Urinary bladder (tissue), 4 donors: ENCODE data around the gene LRP1B. TPM values are rescaled to one million over a fixed set of nuclear protein-coding genes. Genes with fewer than 3 reads are reported as not detected.

Experiments
- DNase-seq: peaks from one replicate; pipeline ENCODE4 v3.0.0-alpha.2; 2015; ENCODE audit errors: extremely low spot score
- H3K27ac ChIP-seq: one replicate; pipeline ENCODE4 v1.5.1; 2013; ENCODE audit warnings: low read depth, mild to moderate bottlenecking, moderate library complexity
- H3K36me3 ChIP-seq: one replicate; pipeline ENCODE4 v1.6.1; 2013; ENCODE audit warnings: mild to moderate bottlenecking, moderate library complexity; ENCODE audit not compliant: insufficient read depth
- H3K4me1 ChIP-seq: one replicate; pipeline ENCODE4 v1.6.1; 2013; ENCODE audit warnings: mild to moderate bottlenecking, moderate library complexity; ENCODE audit not compliant: insufficient read depth
- H3K4me3 ChIP-seq: one replicate; pipeline ENCODE4 v1.5.1; 2013; ENCODE audit warnings: low read depth, low read length
- WGBS: extraction: QIAGEN DNeasy Blood & Tissue Kit; methylation state at CpG from one replicate; pipeline ENCODE4 v1.1.7; 2013; 5-methylcytosine and 5-hydroxymethylcytosine counted together
- polyA plus RNA-seq: library from polyadenylated mRNA; stranded (reverse); fragments of 200-250 nt; gene quantifications from one replicate; pipeline ENCODE4 v1.2.3, GENCODE V29; 2013
- total RNA-seq: library from RNA; depleted of rRNA; stranded (reverse); fragments of >200 nt; gene quantifications from one replicate; pipeline ENCODE4 v1.2.3, GENCODE V29; 2014
- donor health status: healthy with polysubstance abuse.
- donor health status: healthy.

LRP1B gene
- total and polyA plus RNA-seq, 2 donors, result 0.05 to 13.3 TPM

DNA sequence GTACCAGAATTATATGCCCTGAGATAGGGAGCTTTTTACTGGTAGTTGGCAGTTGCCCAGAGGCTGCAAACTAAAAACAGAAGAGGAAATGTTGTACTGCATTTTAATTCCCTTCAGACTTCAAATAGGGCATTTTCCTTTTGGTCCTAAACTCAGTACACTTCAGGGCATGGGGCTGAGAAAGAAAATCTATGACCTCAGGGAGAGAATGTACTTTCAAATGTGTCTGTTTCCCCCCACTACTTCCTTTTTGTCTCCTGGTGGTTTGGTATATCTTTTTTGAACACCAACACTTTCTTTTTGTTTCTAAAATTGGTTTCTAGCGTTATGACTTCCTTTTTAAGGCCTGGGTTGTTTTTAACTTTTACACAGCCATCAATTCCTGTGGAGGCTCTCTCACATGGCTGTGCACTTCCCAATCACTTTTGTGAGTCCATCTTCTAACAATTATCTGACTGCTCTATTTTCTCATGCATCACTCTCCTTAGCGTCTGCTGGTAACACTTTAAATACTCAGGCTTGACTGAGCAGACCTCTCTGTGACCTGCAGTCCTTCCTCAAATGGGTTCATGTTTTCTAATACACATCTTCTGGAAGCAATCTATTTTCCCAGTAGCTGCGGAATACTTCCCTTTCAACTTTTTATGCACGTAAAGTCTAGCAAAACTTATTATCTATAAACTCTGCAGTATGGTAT is 596.0 kb downstream of the LRP1B start:
- Histone ChIP-seq H3K4me1 (no peaks in the 10 kb centered on the region), H3K36me3 (no peaks in the 10 kb centered on the region), H3K27ac (no peak overlapping the region), H3K4me3 (no peak overlapping the region)
- no peak for DNase-seq
- 57% methylated on average over 4 of the region's 4 CpGs for whole genome bisulfite sequencing

DNA sequence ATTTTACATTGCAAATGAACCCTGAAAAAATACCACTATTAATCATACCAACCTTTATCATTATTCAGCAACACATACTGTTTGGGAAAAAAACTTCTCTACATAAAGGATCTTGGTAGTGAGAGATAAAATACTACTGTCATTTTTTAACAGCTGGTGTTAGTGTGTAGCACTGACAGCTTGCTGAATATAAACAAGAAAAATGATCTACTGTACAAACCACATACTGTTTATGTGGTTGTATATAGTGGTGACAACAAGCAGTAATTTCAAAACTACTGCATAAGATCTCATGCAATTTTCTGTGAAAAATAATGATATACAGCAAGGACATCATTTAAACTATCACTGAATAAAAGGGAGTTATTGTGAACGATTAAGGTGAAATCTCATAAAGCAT is 601.2 kb downstream of the LRP1B start:
- Histone ChIP-seq H3K36me3 (no peaks in the 10 kb centered on the region), H3K4me1 (no peaks in the 10 kb centered on the region), H3K27ac (no peak overlapping the region), H3K4me3 (no peak overlapping the region)
- DNase-seq, result no peak
- WGBS, result 66% methylated on average over 1 of the region's 1 CpG

DNA sequence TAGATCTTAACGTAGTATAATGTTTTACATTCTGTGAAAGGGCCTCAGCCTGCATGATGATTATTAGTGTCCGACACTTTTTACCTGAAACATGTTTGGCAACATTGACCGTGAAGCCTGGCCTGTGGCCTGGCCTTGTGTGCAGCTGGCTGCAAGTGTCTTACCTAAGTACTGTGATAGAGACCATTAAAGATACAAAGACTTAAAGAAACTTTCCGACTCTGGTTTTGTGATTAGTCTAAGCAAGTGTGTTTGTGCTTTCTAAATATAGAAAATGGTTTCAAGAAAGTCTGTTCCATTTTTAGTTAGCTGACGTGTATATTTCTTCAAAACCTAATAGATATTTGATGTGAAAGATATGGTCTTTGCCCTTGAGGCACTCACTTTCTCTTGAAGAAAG is 601.8 kb downstream of the LRP1B start:
- DNase-seq, result no peak
- Histone ChIP-seq H3K27ac (no peak overlapping the region), H3K4me1 (no peaks in the 10 kb centered on the region), H3K36me3 (no peaks in the 10 kb centered on the region), H3K4me3 (no peak overlapping the region)
- WGBS, result 44% methylated on average over 5 of the region's 5 CpGs

DNA sequence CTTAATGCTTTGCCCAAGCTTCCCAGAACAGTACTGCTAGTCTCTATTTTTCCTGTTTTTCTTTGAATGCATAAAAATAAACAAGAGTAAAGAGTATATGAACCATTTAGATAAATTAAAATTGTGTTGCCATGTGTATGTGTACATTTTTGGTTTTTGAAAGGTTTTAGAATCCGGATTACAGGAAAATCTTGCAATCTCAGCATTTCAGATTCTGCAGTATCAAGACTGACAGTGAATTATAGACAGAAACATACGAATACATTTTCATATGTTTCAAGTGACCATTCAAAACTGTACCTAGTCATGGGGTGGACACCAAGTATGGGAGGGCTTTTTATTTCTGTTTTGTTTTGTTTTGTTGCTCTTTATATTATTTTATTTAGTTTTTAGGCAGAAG is 604.1 kb downstream of the LRP1B start:
- Histone ChIP-seq H3K36me3 (no peaks in the 10 kb centered on the region), H3K4me1 (no peaks in the 10 kb centered on the region), H3K27ac (no peak overlapping the region), H3K4me3 (no peak overlapping the region)
- DNase-seq, result no peak
- 84% methylated on average over 2 of the region's 2 CpGs for WGBS

DNA sequence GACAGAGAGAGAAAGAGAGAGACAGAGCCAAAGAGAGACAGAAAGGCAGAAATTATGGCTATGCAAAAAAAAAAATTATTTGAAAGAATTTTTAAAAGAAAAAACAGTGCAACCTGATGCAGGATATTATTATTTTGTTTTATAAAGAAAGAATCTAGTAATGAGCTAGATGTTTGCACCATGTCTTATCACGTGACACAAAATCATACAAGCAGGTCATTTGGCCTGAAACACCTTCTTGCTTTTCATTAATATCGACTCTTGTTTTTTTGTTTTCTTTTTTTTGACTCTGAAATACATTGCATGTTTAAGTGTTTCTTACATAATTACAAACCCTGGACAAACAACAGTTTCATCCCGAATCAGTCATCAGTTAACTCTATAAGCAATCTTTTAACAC is 606.0 kb downstream of the LRP1B start:
- DNase-seq, result no peak
- WGBS, result 65% methylated on average over 3 of the region's 3 CpGs
- Histone ChIP-seq H3K27ac (no peak overlapping the region), H3K36me3 (no peaks in the 10 kb centered on the region), H3K4me3 (no peak overlapping the region), H3K4me1 (no peaks in the 10 kb centered on the region)

DNA sequence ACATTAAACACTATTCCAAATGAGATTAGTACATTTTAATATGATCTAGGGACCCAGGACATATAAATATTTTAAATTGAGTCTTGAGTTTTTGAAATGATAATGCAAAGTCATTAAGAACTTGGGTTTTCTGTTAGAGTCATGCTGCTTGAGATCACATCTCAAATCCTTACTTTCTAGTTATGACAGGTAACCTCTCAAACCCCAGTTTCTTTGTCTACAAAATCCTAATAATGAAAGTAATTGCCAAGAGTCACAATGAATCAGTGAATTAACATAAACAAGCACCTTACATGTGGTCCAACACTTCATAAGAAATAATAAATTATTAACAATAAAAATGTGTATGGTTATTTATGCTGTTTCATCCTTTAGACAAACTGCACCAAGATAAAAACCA is 607.6 kb downstream of the LRP1B start:
- Histone ChIP-seq H3K36me3 (no peaks in the 10 kb centered on the region), H3K27ac (no peak overlapping the region), H3K4me1 (no peaks in the 10 kb centered on the region), H3K4me3 (no peak overlapping the region)
- no peak for DNase-seq

DNA sequence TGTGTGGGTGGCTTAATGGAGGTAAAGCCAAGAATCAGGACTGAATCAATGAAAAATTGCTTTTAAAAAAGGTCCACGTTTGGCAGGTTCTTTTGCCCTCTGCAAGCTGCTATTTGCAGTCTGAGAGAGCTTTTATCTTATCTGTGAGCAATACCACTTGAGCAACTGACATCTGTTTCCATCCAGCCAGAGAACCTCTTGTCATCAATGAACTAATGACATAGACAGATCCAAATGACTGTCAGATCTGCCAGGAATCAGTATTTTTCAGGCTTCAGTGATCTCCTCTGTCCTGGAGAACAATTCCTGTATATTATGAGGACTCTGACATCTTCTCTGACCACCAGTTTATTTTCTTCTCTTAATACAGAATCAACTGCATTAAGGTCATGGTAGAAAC is 608.1 kb downstream of the LRP1B start:
- Histone ChIP-seq H3K36me3 (no peaks in the 10 kb centered on the region), H3K27ac (no peak overlapping the region), H3K4me1 (no peaks in the 10 kb centered on the region), H3K4me3 (no peak overlapping the region)
- 38% methylated on average over 1 of the region's 1 CpG for WGBS
- no peak for DNase-seq

DNA sequence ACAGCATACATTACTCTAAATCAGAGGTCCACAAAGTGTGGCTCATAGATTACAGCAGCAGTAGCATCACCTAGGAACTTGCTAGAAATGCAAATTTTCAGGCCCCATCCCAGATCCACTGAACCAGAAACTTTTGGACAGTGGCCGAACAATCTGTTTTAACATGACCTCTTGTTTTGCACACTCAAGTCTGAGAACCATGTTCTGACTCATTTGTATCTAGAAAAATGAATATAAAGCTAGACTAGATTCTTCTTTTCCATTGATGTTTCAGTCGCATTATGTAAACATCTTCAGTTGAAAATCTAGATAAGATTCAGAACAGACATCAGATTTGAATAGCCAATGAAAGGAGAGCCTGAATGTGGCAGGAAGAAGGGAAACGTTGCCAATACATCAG is 608.8 kb downstream of the LRP1B start:
- no peak overlapping the region for H3K27ac ChIP-seq
- H3K36me3 ChIP-seq, result no peaks in the 10 kb centered on the region
- DNase-seq, result no peak
- WGBS, result 74% methylated on average over 3 of the region's 3 CpGs
- H3K4me3 ChIP-seq, result no peak overlapping the region
- no peaks in the 10 kb centered on the region for H3K4me1 ChIP-seq

DNA sequence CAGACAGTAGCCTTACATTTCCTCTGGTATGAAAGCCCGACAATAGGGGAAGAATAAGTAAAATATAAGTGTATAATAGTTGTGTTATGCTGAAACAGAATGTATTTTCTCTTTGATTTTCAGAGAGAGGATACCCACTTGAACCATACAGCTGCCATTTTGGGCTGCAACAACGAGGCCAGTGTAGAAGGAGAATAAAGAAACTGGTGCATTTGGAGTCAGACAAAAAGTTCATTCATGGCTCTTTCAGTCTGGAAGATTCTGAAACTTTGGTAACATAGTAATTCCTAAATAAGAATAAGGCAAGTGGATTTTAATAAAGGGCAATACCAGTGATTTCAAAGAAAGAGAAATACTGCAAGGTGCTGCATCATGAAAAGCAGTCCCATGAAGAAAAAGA is 610.9 kb downstream of the LRP1B start:
- no peak for DNase-seq
- no peaks in the 10 kb centered on the region for H3K4me1 ChIP-seq
- H3K36me3 ChIP-seq, result no peaks in the 10 kb centered on the region
- 93% methylated on average over 2 of the region's 2 CpGs for WGBS
- H3K27ac ChIP-seq, result no peak overlapping the region
- H3K4me3 ChIP-seq, result no peak overlapping the region

DNA sequence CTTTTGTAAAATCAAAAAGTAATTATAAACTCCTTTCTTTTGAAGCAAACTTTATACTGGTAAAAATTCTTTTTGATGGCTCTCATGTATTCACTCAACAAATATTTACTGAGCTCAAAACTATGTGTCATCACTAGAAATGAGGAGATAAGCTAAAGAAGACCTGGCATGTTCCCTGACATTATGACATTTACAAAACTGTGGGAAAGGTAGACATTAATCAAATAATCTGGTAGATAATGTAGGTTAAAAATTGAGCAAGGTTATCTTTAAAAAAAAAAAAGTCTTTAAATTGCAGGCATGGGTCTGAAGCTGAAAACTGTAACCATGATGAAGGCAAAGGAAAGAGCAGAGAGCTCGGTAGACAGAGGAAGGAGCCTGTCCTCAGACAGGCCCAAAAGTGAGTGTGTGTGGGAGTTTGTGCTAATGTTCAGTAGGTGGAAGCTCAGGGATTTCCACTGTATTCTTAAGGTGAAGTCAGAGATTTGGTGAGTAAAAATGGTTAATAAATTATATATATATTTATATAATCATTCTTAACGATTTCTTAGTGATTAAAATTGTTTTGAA is 612.9 kb downstream of the LRP1B start:
- Histone ChIP-seq H3K4me1 (no peaks in the 10 kb centered on the region), H3K27ac (no peak overlapping the region), H3K4me3 (no peak overlapping the region), H3K36me3 (no peaks in the 10 kb centered on the region)
- no peak for DNase-seq
- WGBS, result 87% methylated on average over 2 of the region's 2 CpGs

DNA sequence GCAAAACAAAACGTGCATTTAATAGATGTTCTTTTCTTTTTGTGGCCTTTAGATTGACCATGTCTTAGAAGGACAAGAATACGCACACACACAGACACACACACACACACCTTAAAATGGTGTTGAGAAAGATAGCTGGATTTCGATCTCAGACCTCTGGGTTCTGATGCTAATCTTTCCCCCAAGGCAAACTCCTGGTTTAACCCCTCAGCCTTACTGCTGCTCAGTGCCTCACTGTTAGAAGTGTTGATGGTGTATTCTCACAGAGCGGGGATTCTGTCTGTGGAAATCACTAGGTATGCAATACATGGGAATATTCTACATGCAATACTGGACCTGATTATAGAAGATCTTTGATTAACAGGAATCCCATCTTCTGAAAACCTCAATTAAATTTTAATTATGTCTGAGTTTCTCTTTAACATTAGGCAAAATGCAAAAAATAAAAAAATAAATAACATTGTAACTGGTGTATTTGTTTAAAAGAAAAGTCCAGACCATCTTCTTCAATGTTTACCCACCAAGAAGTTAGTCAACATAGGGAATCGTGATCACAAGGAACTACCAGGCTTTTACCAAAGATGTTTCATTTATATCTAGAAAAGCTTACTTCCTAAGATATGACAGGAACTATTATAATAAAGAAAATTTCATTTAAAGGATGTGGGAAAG is 613.5 kb downstream of the LRP1B start:
- H3K4me1 ChIP-seq, result no peaks in the 10 kb centered on the region
- no peak overlapping the region for H3K4me3 ChIP-seq
- 66% methylated on average over 5 of the region's 5 CpGs for WGBS
- no peaks in the 10 kb centered on the region for H3K36me3 ChIP-seq
- H3K27ac ChIP-seq, result no peak overlapping the region
- DNase-seq, result no peak

DNA sequence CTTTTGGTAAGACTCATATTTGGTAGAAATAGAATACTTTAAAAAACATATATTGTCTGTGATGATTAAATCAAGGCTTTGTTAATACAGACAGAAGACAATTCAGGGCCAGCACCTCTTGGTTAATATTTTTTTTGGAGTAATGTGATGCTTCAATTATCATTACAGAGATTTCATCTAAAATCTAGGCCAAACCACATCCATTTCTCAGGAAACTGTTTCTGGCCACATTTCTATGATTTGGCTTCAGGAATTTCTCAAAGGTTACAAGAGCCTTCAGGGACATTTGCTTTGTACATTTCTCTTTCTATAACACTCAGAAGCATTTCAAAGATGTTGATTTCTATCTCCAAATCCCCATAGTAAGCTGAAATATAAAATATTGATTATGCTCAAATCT is 614.9 kb downstream of the LRP1B start:
- Histone ChIP-seq H3K27ac (no peak overlapping the region), H3K36me3 (no peaks in the 10 kb centered on the region), H3K4me3 (no peak overlapping the region), H3K4me1 (no peaks in the 10 kb centered on the region)
- DNase-seq, result no peak

DNA sequence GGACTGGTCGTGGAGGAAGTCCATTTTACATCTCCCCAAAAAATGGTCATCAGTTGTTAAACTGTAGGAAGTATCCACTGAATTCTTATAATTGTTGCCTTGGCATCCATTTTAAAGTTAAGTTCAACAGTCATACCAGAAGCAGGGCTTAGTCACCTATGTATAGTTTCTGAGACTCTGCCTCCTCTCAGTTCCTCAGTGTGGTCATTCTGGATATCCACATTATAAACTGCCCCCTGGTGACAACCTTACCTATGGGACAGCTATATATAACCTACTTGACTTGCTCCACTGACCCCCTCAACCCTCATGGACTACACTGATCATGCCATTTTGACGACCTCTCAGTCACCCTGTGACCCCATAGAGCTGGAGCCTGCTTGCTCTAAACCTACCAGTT is 617.0 kb downstream of the LRP1B start:
- no peak for DNase-seq
- Histone ChIP-seq H3K27ac (no peak overlapping the region), H3K4me3 (no peak overlapping the region), H3K36me3 (no peaks in the 10 kb centered on the region), H3K4me1 (no peaks in the 10 kb centered on the region)
- 44% methylated on average over 2 of the region's 2 CpGs for whole genome bisulfite sequencing

DNA sequence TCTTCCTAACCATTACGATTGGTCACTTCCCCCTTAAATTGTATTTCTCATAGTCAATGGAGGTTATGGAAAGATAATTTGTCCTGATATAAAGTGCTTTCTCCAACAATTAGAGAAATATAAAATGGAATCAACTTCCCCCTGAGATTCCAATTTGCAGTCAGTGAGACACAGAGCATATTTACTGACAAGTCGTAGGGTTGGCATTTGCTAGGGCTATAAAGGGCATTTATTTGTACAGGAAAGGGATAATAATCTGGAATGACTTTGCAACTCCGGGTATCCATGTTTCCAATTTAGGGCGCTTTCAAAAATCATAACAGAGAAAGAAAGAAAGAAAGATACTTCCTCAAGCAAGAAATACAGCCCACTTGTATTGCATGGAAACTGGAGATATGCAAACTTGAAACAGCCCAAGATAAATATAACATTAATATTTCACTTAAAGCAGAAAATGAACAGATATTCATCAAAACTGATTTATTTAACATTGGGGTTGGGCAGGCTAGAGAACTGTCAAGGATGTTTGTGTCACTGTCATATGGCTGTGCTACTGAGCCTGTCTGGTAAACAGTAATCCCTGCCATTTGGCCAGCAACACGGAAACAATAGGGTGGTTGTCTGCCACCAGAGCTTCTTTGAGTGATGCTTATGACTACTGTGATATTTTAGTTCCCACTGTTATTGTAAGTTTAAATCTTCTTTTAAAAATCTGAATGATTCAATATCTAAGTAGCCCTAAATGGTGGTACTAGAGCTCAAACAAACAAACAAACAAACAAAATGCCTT is 621.8 kb downstream of the LRP1B start:
- WGBS, result 54% methylated on average over 5 of the region's 5 CpGs
- no peaks in the 10 kb centered on the region for H3K36me3 ChIP-seq
- DNase-seq, result no peak
- no peak overlapping the region for H3K27ac ChIP-seq
- no peak overlapping the region for H3K4me3 ChIP-seq
- no peaks in the 10 kb centered on the region for H3K4me1 ChIP-seq
